Activated CD4-positive, CD25-positive, alpha-beta regulatory T cell treated with anti-CD3 and anti-CD28 coated beads, Interleukin-2, amount 50 U/mL, for 16 hours (primary cell): ENCODE measurements around the gene NFATC1.

ENCODE experiments used
- DNase-seq: peaks from one replicate; pipeline ENCODE4 v3.0.0-alpha.2; 2020; ENCODE audit warnings: low read depth, low spot score

Gene NFATC1

GRCh38 chr18:79554321-79554720 is 158.6 kb downstream of the NFATC1 start:
- DNase-seq, result no peak

- DNase-seq, result no peak
Measured at GRCh38 chr18:79554945-79555645, 159.4 kb downstream of the NFATC1 start.

- DNase-seq, result no peak
Measured at GRCh38 chr18:79555885-79556284, 160.2 kb downstream of the NFATC1 start.

GRCh38 chr18:79556829-79557585 is 161.3 kb downstream of the NFATC1 start:
- DNase-seq, result no peak

- DNase-seq, result no peak
Measured at GRCh38 chr18:79558196-79558932, 162.6 kb downstream of the NFATC1 start.

- DNase-seq, result no peak
Measured at GRCh38 chr18:79558933-79559416, 163.2 kb downstream of the NFATC1 start.

- DNase-seq, result no peak
Measured at GRCh38 chr18:79559436-79559835, 163.7 kb downstream of the NFATC1 start.

- DNase-seq, result no peak
Measured at GRCh38 chr18:79560042-79560860, 164.5 kb downstream of the NFATC1 start.

- no peak for DNase-seq
Measured at GRCh38 chr18:79560861-79561210, 165.1 kb downstream of the NFATC1 start.

GRCh38 chr18:79563949-79564348 is 168.2 kb downstream of the NFATC1 start:
- DNase-seq, result no peak

- DNase-seq, result no peak
Measured at GRCh38 chr18:79564441-79564840, 168.7 kb downstream of the NFATC1 start.

GRCh38 chr18:79566771-79567431 is 171.2 kb downstream of the NFATC1 start:
- DNase-seq, result no peak

GRCh38 chr18:79567481-79568147 is 171.9 kb downstream of the NFATC1 start:
- DNase-seq, result no peak

- DNase-seq, result no peak
Measured at GRCh38 chr18:79568543-79569205, 172.9 kb downstream of the NFATC1 start.

GRCh38 chr18:79569720-79570119 is 174.0 kb downstream of the NFATC1 start:
- DNase-seq, result no peak

GRCh38 chr18:79570266-79571201 is 174.8 kb downstream of the NFATC1 start:
- DNase-seq, result no peak

GRCh38 chr18:79571211-79572092 is 175.7 kb downstream of the NFATC1 start:
- DNase-seq, result no peak
